Kidney (tissue), 14 donors: ENCODE results near the gene RDH8. TPM values are rescaled to one million over a fixed set of nuclear protein-coding genes. Genes with fewer than 3 reads are reported as not detected.

ENCODE experiments used
- DNase-seq, 5 donors: peaks; one replicate each; pipeline ENCODE4 v3.0.0-alpha.2; 2013 to 2020
- FAIRE-seq: peaks from 2 replicates; lab custom pipeline; 2012; peaks lifted over from hg19 to GRCh38; lab: Jason Lieb, UNC
- H3K27ac ChIP-seq, 2 donors: one replicate each; pipeline ENCODE4 v1.7.0; 2013; ENCODE audit warnings: low read depth in 2 of 2, low read length in 2 of 2, inconsistent platforms in 1 of 2
- H3K27me3 ChIP-seq: one replicate; pipeline ENCODE4 v1.7.1; 2013; ENCODE audit warnings: low read length, inconsistent platforms; ENCODE audit not compliant: control insufficient read depth, insufficient read depth
- H3K36me3 ChIP-seq, 3 donors: one replicate each; pipeline versions ENCODE4 v1.7.0 to v1.7.1; 2013; ENCODE audit warnings: low read length in 3 of 3, control low read depth in 1 of 3, inconsistent platforms in 1 of 3; ENCODE audit not compliant: insufficient read depth in 3 of 3, control insufficient read depth in 2 of 3
- H3K4me1 ChIP-seq, 3 donors: one replicate each; pipeline versions ENCODE4 v1.7.0 to v1.7.1; 2013; ENCODE audit warnings: low read length in 3 of 3, inconsistent platforms in 1 of 3, low read depth in 1 of 3; ENCODE audit not compliant: control insufficient read depth in 2 of 3, insufficient read depth in 2 of 3
- H3K4me3 ChIP-seq, 3 donors: one replicate each; pipeline versions ENCODE4 v1.7.0 to v1.8.1; 2013; ENCODE audit warnings: low read length in 3 of 3, control low read depth in 1 of 3, inconsistent platforms in 1 of 3
- H3K9ac ChIP-seq, 3 donors: one replicate each; pipeline versions ENCODE4 v1.7.0 to v1.7.1; 2013; ENCODE audit warnings: low read length in 3 of 3, control low read depth in 1 of 3, inconsistent platforms in 1 of 3
- H3K9me3 ChIP-seq, 3 donors: one replicate each; pipeline versions ENCODE4 v1.7.0 to v1.7.1; 2013; ENCODE audit warnings: low read length in 3 of 3, control low read depth in 1 of 3, inconsistent platforms in 1 of 3; ENCODE audit not compliant: control insufficient read depth in 2 of 3, insufficient read depth in 1 of 3
- intact Hi-C: fragments of 100-400 bp; cut with DNase I; formaldehyde crosslinking; loops from one replicate; pipeline ENCODE4 v1.11.1; 2022
- polyA plus RNA-seq: library from polyadenylated mRNA; stranded (reverse); fragments of 350-450 nt; fragmentation: Illumina TruSeq; extraction: RNeasy Lipid Tissue Mini Kit (QIAGEN cat#74804); gene quantifications from one replicate; pipeline ENCODE4 v1.2.3, GENCODE V29; 2014; ENCODE audit warnings: low read depth, low replicate concordance; ENCODE audit not compliant: insufficient read depth
- total RNA-seq: library from RNA; stranded (reverse); fragmentation: NEBNext Ultra II Directional; extraction: Animal tissue kit (Norgen Biotek cat#: 25700); gene quantifications from one replicate; pipeline ENCODE4 v1.2.1, GENCODE V29; 2021
- TF ChIP-seq, protein P1 (sequence below): IDR thresholded peaks from 3 replicates; pipeline ENCODE4 v1.5.1; 2012; ENCODE audit warnings: mild to moderate bottlenecking, moderate library complexity, borderline replicate concordance; ENCODE audit not compliant: insufficient read depth; ENCODE audit errors: extremely low read depth
- donor health status: control.
- donor health status: control.
- donor health status: control.
- donor health status: control.
- donor health status: control.
- donor health status: DM: yes; HTN: yes; CAD: no.
- donor health status: Normal renal cell carcinoma (clear cell type).

Gene RDH8
- total and polyA plus RNA-seq, 2 donors from 2014 or later = not detected

DNA sequence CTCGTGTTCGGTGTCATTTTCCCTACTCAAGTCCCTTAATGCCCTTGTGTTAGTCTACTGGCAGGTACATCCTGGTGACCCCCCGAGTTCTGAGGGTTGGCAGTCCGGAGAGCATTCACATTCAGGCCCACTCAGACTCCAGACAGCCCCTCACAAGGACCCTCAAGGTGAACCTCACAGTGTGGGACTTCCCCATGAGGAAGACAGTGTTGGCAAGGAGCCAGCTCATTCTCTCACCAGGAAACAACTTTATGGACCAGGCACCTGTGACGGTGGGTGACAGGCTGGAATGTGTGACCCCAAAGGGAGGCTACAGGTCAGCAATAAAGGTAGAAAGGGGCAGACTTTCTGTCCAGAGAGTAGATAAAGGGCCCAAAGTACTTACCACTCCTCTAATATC lies 24.5 kb downstream of the RDH8 start:
- DNase-seq (peak in 1 of 5 donors; percentile 4), FAIRE-seq (no peak)
- no peak overlapping the region for H3K27ac ChIP-seq
- no peaks in the 10 kb centered on the region for H3K4me1 ChIP-seq
- H3K36me3 ChIP-seq = no peaks in the 10 kb centered on the region
- TF ChIP-seq, protein P1, sequence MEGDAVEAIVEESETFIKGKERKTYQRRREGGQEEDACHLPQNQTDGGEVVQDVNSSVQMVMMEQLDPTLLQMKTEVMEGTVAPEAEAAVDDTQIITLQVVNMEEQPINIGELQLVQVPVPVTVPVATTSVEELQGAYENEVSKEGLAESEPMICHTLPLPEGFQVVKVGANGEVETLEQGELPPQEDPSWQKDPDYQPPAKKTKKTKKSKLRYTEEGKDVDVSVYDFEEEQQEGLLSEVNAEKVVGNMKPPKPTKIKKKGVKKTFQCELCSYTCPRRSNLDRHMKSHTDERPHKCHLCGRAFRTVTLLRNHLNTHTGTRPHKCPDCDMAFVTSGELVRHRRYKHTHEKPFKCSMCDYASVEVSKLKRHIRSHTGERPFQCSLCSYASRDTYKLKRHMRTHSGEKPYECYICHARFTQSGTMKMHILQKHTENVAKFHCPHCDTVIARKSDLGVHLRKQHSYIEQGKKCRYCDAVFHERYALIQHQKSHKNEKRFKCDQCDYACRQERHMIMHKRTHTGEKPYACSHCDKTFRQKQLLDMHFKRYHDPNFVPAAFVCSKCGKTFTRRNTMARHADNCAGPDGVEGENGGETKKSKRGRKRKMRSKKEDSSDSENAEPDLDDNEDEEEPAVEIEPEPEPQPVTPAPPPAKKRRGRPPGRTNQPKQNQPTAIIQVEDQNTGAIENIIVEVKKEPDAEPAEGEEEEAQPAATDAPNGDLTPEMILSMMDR = no peak
- no peak overlapping the region for H3K9ac ChIP-seq
- peaks cover 0 to 9% (median 6%) of the 10 kb centered on the region in 3 donors for H3K9me3 ChIP-seq
- peaks cover 3% of the 10 kb centered on the region for H3K27me3 ChIP-seq
- intact Hi-C loops = loop anchor here (10.0 kb wide), 1 partner anchor 103 kb away; the partner anchor contains the start of gene OLFM2
- no peak overlapping the region for H3K4me3 ChIP-seq

DNA sequence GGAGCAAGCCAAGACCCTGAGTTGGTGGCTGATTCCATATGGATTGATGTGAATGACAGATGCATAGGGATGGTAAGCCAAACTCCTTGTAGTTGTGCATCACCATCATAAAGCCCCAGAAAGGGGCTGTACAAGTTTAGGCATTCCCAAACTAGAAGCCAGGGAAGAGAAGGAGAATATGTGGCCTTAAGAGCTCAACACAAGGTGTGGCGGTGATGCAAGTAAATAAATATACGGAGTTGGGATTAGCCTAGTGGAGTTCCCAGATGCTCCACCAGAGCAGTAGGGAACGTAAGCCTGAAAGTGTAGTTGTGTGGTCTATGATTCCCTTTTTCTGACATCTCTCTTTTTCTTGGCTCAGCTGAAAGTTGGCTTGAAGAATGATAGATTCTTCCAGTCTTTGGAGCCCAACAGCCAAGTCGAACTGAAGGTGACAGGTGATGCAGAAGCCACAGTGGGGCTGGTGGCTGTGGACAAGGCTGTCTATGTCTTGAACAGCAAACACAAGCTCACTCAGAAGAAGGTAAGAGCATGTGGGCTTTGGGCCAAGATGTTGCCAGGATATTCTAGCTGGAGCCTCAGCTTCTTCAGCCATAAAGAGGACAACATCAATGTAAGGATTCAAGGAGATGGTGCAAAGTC lies 30.1 kb downstream of the RDH8 start:
- DNase-seq (peak in 2 of 5 donors; percentile 3 to 38), FAIRE-seq (no peak)
- Histone ChIP-seq H3K4me3 (no peak overlapping the region), H3K4me1 (no peaks in the 10 kb centered on the region), H3K27ac (no peak overlapping the region), H3K27me3 (no peaks in the 10 kb centered on the region), H3K9me3 (peaks cover 2 to 32% (median 19%) of the 10 kb centered on the region in 3 donors), H3K9ac (no peak overlapping the region), H3K36me3 (no peaks in the 10 kb centered on the region)
- TF ChIP-seq, protein P1 = no peak
- intact Hi-C loops = no loop called here

DNA sequence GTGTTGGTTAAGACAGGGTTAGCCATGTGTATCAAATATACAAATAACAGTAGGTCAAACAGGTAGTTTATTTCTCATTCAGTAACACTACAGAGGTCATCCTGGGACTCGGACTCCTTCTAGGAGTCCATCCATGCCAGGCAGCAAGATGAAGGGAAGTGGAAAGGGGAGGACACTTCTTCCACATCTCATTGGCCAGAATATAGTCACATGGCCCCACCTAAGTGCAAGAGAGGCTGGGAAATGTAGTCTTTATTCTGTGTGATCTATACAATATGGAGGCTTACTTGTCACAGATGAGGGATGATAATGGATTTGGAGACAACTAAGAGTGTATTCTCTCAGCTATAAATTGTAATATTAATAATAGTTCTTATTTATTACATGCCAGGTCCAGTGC lies 31.1 kb downstream of the RDH8 start:
- no peak for DNase-seq
- H3K4me3 ChIP-seq = no peak overlapping the region
- no peak overlapping the region for H3K9ac ChIP-seq
- no peak overlapping the region for H3K27ac ChIP-seq
- no peaks in the 10 kb centered on the region for H3K4me1 ChIP-seq
- H3K27me3 ChIP-seq = no peaks in the 10 kb centered on the region
- intact Hi-C loops = no loop called here
- peaks cover 2 to 32% (median 19%) of the 10 kb centered on the region in 3 donors for H3K9me3 ChIP-seq
- TF ChIP-seq, protein P1 = no peak
- H3K36me3 ChIP-seq = no peaks in the 10 kb centered on the region
- FAIRE-seq = no peak
